GM18868 (cell line): ENCODE data around the gene STARD5.
A peak's percentile ranks its signal among the peaks of the same experiment; 100 is the strongest.
"Not testable (repeated sequence)": the region's sequence is repeated elsewhere in the genome, so short reads cannot be mapped to it uniquely, and the experiment has no call there.

Experiments
- ATAC-seq: cut with Tn5 transposase; IDR thresholded peaks from one replicate; pipeline ENCODE4 v1.9.1; 2021; ENCODE audit warnings: mild to moderate bottlenecking, moderate library complexity; ENCODE audit not compliant: unreplicated experiment

STARD5 gene

DNA sequence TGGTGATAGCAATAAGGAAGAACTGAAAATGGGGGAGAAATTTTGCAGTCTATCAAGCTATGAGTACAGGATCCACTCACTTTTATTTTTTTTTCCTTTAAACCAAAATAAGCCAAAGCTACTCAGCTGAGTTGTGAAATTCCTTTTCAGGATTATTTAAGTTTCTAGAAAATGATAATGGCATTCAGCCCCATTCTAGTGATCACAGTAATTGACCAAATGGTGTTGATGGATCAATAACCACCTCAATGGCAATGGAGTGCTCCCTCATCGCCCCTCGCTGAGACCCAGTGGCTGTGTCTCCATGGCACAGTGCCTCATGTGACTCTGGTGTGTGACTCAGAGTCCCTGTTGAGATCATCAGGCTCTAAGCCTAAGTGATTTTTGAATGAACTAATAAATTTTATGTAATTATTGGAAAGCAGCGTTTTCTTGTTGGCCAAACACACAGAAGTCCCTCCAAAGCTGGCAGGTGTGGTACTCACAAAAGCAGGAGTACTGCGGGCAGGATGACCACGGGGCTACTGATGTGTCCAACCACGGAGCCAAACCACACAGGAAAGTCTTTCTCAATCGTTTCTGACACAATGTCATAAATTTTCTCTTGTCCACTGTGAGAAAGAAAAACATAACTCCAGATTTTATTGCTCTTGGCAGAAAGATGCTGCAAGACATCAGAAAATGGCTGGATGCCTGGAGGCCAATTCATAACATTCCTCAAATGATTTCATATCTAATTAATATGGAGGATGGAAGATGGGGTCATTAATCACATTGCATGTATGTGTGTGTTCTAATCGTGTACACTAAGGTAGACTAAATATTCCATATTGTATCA, 14.4 kb upstream of the STARD5 start:
- ATAC-seq, result no peak

DNA sequence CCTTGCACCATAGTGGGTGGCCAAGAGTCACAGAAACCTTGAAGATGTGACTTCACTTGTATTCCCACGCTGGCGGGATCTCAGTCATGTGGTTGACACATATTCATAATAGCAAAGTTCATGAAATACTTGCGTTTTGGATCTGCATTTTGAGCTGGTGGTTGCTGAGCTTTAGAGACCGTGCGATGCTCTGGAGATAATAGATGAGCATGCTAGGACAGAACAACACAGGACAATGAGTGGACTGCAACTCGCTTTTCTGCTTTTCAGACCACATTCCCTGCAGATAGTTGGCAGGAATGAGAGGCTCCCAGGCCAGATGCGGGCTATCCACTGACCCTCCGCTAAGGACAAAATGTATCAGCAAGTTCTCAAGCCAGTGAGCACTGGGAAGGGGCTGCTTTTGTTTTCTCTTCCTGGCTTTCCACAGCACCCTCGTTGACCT, 13.8 kb upstream of the STARD5 start:
- ATAC-seq, result no peak

DNA sequence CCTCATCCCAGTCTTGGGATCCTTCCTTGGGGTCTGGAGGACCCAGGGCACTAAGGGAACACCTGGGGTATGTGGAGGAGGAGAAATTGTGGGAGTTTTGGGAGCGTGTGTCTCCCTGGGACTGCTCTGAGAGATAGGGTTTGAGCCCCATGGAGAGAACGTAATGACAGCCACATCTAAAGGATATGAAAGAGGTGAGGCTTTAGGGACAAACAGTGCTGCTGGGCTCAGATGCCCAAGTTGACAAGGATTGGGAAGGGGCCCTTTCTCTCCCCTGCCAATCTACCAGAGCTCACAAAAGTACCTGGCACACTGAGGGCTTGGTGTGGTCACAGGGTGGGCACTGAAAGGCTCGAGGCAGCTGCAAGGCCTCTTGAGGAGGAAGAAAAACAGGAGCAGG, 13.3 kb upstream of the STARD5 start:
- no peak for ATAC-seq

- no peak for ATAC-seq
These were observed 12.6 kb upstream of the STARD5 start for GRCh38 chr15:81336568-81336967.

DNA sequence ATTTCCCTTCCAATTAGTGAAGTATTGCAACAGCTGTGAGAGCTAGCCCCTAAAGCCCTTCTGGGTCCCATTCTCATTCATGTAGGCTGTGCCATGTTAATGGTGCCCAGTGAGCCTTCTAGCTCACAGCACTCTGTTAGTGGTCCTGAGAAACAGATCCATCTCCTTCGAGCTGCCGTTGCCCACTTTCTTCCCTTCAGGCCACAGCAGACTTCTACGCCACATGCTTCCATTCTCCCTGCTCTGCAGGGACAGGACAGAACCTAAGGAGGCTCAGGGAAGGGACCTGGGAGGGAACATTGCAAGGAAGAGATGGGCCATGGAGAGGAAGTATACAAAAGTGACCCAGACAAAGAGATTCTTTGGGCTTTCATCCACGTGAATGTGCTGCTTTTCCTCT, 11.7 kb upstream of the STARD5 start:
- no peak for ATAC-seq

DNA sequence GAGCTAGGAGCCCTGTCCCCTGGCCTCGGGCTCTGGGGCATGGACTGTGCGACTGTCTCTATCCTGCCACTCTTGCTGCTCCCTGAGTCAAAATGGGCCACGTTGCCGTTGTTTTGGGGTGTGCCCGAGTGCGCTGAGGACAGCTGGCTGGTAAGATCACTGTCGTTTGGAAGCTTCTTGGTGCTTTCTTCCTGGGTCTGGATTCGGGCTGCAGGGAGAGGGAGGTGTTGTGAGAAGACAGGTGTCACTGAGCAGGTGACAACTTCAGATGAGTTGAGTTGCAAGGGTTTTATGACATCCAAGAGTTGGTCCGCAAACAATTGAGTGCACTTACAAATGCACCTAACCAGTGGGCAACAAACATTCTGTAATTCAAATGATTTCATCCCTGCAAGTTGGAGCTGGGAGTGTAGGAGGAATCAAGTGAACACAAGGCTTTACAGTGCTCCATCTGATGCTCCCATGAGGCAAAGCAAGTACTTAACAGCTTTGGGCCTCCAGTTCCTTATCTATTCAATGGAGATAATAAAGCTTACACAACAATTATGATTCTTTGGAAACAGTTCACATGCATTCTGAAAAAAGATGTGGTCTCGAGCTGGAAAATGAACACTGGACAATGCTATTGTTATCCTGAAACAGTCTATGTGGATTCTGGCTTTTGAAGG, 11.0 kb upstream of the STARD5 start:
- no peak for ATAC-seq

- no peak for ATAC-seq
These were observed 9.4 kb upstream of the STARD5 start for GRCh38 chr15:81333363-81333762.

GRCh38 chr15:81332326-81332725, 8.4 kb upstream of the STARD5 start:
- no peak for ATAC-seq

DNA sequence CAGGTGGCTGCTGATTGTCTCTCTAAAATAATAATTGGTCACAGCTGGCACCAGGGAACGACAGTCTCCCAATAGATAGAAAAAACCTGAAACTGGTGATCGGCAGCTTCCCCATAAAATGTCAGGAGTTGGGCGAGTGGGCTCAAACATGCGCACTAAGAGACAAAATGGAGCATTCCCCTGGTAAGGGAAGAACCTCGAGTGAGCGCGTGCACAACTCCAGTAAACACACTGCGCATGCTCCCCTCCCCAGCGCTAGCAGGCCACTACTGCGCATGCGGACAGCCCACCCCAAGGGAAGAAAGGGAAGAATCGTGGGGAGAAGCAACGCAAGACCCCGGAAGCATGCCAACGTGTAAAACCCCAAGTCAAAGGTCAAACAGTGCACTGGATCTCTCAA, 7.7 kb upstream of the STARD5 start:
- no peak for ATAC-seq

- not testable (repeated sequence) for ATAC-seq
These were observed 7.2 kb upstream of the STARD5 start for GRCh38 chr15:81331141-81331540.

- ATAC-seq, result no peak
These were observed 6.6 kb upstream of the STARD5 start for GRCh38 chr15:81330366-81331090.

DNA sequence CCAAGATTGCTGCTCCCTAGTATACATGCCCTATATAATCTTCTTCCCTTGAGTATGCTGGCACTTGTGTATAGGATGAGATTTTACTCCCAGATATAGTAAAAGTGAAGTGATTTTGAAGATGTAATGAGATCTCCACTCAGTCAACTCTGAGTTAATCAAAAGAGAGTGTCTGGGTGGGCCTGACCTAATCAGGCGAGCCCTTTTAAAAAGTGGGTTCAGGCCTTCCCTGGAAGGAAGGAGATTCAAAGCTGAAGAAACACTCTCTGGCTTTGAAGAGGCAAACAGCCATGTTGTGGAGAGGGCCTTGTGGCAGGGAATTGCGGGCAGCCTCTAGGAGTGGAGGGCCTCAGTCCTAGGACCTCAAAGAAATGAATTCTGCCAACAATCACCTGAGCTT, 5.5 kb upstream of the STARD5 start:
- no peak for ATAC-seq

DNA sequence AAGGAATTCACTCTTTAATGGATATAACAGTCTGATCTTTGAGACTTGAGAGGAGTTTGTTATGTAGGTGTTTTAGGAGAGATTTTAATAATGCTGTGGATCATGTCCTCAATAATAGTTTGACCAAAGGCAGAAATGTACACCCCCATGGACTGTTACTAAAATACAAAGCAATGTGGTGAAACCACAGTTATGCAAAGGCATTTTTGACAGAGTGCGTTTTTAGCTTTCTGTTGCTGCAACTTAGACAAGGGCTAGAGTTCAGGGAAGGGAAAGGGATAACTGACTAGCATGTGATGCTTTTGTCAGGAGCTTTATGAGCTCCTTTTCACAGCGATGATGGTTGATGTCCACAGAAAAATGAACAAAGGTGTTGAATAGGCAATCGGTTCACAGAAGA, 3.6 kb upstream of the STARD5 start:
- no peak for ATAC-seq

- no peak for ATAC-seq
These were observed 2.7 kb upstream of the STARD5 start for GRCh38 chr15:81326466-81327212.

- ATAC-seq, result peak; percentile 2
These were observed 390 bp downstream of the STARD5 start for GRCh38 chr15:81323559-81323943.

DNA sequence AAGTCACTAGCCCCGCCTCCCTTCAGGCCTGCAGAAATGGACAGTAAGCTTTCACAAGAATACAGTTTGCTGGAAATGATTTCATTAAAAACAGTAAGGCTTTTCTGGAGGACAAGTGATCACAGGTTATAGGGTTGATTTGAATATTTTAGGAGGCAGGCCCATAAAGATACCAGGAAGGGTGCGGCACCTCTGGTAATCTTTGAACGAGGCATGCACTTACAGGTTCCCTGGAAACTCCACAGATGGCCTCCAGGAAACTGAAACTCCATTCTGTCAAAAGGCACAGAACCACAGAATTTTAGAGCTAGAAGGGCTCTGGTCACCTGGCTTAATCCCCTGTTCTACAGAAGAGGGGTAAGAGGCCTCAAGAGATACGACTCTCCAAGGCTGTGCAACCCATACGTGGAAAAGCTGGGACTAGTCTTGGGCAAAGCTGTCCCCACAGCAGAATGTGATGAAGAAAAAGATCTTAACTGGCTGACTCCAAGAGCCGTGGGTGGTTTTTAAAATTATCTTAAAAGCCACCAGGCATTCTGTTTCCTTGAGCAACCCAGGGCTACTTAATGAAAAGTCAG, 1.2 kb downstream of the STARD5 start:
- no peak for ATAC-seq

- no peak for ATAC-seq
These were observed 2.3 kb downstream of the STARD5 start for GRCh38 chr15:81321667-81322066.

DNA sequence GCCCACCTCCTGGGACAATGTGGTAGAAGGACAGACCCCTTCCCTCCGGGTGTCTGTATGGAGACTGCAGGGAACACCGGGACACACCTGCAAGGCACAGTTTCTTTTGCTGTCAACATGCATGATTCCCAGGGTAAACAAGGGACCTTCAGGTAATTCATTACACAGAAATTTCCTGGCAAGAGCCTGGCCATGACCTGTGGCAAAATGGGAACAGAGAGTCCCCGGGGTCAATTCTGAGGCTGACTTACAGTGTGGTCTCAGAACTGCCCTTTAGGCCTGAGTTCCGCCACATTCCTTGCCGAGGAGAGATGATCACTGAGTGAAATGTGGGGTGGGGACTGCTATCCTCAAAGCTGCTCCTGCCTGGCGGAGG, 6.3 kb downstream of the STARD5 start:
- no peak for ATAC-seq

DNA sequence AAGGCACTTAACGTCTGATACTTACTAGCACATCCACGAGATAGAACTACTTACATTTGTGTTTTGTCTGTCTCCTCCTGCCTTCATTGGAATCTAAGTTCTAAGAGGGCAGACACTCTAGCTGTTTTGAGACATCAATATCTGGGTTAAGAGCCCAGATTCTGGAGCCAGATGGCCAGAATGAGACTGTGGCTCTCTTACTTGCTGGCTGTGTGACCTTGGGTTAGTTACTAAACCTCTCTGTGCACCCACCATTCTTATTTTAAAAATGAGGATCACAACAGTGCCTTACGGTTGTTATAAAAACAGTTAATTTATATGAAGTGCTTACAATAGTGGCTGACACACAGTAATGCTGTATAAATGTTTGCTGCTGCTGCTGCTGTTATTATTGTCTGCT, 7.7 kb downstream of the STARD5 start:
- ATAC-seq, result no peak

- no peak for ATAC-seq
These were observed 8.3 kb downstream of the STARD5 start for GRCh38 chr15:81315452-81316175.
